Measurements from ENCODE around the gene LYRM7. TPM values are rescaled to one million over a fixed set of nuclear protein-coding genes. Genes with fewer than 3 reads are reported as not detected.
"Not testable (repeated sequence)": the region's sequence is repeated elsewhere in the genome, so short reads cannot be mapped to it uniquely, and the experiment has no call there.

The LYRM7 gene
- polyA plus RNA-seq (ENCODE audit: insufficient read length in 4 of 4), result 10 to 100 TPM; 13.3 to 18.1 (median 15.7) TPM

DNA sequence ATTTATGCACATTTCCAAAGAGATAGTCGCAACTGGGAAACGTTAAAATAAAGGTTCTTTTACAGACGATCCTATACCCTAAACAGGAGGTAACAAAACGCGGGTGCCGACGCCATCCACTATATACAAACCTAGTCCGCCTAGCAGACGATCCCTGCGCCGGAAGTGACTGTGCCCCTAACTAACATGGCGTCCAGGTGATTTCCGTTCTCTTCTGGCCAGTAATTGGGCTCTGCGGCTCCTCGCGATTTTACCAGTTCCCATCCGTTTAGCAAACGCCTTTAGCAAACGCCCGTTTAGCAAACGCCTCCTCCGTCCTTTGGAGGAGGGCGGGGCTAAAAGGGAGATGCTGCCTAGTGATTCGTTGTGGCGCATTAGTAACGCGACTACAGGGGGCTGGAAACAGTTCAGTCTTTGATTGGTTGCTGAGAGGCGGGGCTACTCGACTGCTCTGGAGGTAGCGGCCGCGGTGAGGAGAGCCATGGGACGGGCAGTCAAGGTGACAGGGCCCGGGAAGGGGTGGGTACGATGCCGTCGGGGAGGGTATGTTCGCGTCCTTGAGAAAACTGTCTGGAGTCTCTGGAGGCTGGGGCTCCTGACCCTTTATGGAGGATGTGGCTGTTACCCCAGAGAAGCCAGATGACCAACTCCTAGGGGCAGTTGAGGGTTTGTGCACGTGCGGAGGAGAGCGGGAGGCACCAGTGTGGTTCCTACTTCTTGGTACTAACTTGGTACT is at the start of gene LYRM7:
TSS of gene LYRM7 (plus strand) at position 405 of the 736 bp plus-strand sequence. CDS start at position 482, 77 bp downstream.
- peak; percentile 95 to 99 (median 98) for DNase-seq (ENCODE audit: low read depth in 4 of 4, low spot score in 3 of 4)

- not testable (repeated sequence) for DNase-seq (ENCODE audit: low read depth in 4 of 4, low spot score in 3 of 4)
Measured at GRCh38 chr5:131127244-131127643, 43.5 kb upstream of the LYRM7 start.

- no peak for DNase-seq (ENCODE audit: low read depth in 4 of 4, low spot score in 3 of 4)
Measured at GRCh38 chr5:131129306-131129705, 41.4 kb upstream of the LYRM7 start.

DNA sequence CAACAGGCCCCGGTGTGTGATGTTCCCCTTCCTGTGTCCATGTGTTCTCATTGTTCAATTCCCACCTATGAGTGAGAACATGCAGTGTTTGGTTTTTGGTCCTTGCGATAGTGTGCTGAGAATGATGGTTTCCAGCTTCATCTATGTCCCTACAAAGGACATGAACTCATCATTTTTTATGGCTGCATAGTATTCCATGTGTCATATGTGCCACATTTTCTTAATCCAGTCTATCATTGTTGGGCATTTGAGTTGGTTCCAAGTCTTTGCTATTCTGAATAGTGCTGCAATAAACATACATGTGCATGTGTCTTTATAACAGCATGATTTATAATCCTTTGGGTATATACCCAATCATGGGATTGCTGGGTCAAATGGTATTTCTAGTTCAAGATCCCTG is 37.7 kb upstream of the LYRM7 start:
- not testable (repeated sequence) for DNase-seq (ENCODE audit: low read depth in 4 of 4, low spot score in 3 of 4)

DNA sequence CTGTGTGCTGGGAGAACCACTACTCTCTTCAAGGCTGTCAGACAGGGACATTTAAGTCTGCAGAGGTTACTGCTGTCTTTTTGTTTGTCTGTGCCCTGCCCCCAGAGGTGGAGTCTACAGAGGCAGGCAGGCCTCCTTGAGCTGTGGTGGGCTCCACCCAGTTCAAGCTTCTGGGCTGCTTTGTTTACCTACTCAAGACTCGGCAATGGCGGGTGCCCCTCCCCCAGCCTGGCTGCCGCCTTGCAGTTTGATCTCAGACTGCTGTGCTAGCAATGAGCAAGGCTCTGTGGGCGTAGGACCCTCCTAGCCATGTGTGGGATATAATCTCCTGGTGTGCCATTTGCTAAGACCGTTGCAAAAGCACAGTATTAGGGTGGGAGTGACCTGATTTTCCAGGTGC is 32.3 kb upstream of the LYRM7 start:
- not testable (repeated sequence) for DNase-seq (ENCODE audit: low read depth in 4 of 4, low spot score in 3 of 4)

DNA sequence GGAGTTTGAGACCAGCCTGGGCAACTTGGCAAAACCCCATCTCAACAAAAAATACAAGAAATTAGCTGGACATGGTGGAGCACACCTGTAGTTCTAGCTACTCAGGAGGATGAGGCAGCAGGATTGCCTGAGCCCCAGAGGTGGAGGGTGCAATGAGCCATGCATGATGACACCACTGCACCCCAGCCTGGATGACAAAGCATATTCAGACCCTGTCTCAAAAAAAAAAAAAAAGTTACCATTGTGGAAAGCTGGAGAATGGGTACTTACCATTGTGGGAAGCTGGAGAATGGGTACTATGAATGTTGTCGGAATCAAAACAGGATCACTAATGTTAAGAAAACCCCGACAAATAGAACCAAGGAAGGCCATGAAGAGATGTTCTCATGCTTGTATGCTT is 31.4 kb upstream of the LYRM7 start:
- no peak for DNase-seq (ENCODE audit: low read depth in 4 of 4, low spot score in 3 of 4)

DNA sequence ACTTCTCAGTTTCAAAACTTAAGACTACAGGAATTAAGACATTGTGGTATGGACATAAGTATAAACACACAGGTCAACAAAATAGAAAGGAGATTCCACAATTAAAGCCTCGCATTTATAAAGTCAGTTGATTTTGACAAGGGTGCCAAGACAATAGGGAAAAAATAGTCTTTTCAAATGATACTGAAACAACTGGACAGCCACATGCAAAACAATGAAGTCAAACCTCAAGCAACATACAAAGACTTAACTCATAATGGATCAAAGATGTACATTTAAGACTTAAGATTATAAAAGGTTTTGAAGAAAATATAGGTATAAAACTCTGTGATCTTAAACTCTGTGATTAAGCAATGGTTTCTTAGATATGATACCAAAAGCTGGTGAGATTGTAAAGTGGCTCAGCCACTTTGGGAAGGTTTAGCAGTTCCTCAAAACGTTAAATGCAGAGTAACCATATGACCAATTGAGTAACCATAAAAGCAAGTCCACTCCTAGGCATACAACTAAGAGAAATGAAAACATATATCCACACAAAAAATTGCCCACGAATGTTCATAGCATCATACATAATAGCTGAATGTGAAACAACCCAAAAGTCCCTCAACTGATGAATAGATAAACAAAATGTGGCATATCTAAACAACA is 27.6 kb upstream of the LYRM7 start:
- DNase-seq (ENCODE audit: low read depth in 4 of 4, low spot score in 3 of 4), result no peak

- DNase-seq (ENCODE audit: low read depth in 4 of 4, low spot score in 3 of 4), result no peak
Measured at GRCh38 chr5:131147258-131147657, 23.5 kb upstream of the LYRM7 start.

DNA sequence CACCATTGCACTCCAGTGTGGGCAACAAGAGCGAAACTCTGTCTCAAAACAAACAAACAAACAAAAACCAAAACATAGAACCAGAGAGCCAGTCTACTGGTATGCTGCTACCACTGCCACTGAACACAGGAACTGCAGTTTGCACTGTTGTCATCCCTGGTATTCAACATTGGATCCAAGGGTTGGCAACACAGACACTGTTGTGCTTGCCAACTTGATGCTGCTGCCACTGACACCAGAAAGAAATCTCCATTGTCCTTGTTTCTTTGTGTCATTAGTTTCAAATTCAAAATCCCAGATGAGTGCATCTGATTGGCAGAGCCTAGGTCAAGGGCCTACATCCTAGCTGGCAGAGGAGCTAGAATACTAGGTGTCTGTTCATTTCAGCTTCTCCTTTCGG is 21.9 kb upstream of the LYRM7 start:
- no peak for DNase-seq (ENCODE audit: low read depth in 4 of 4, low spot score in 3 of 4)

DNA sequence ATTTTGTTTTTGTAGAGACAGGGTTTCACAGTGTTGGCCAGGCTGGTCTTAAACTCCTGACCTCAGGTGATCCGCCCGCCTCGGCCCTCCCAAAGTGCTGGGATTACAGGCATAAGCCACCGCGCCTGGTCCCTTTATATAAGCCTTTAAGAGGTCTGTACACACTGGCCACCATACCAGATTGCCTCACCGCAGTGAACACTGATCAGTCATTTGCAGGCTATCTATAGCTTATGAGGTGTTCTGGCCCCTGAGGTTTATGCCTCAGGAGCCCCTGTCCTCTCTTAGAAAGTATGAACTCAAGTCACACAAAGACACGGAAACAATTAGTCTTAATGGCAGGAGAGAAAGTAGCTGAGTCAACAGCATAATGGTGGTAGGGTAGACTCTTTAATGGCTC is 20.3 kb upstream of the LYRM7 start:
- DNase-seq (ENCODE audit: low read depth in 4 of 4, low spot score in 3 of 4), result no peak

DNA sequence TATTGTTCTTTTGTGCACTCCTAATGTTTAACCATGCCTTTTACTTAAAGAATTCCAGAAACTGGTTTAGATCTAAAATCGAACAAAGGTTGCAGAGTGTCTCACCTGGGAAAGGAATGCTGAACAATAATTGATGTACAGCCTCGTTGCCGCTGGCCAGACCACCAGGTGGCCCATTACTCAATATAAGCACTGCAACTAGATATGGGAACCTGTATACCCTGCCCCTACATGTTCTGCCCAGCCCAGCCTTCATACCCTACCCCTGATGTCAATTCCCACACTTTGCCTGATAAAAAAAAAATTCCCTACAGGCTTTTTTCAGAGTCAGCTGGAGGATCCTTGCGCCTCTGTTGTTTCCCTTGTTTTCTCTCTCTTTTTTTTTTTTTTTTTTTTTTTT is 19.5 kb upstream of the LYRM7 start:
- no peak for DNase-seq (ENCODE audit: low read depth in 4 of 4, low spot score in 3 of 4)

GRCh38 chr5:131156385-131156784 is 14.4 kb upstream of the LYRM7 start:
- DNase-seq (ENCODE audit: low read depth in 4 of 4, low spot score in 3 of 4), result no peak

GRCh38 chr5:131156957-131157356 is 13.8 kb upstream of the LYRM7 start:
- DNase-seq (ENCODE audit: low read depth in 4 of 4, low spot score in 3 of 4), result no peak

GRCh38 chr5:131160134-131160533 is 10.6 kb upstream of the LYRM7 start:
- DNase-seq (ENCODE audit: low read depth in 4 of 4, low spot score in 3 of 4), result no peak

DNA sequence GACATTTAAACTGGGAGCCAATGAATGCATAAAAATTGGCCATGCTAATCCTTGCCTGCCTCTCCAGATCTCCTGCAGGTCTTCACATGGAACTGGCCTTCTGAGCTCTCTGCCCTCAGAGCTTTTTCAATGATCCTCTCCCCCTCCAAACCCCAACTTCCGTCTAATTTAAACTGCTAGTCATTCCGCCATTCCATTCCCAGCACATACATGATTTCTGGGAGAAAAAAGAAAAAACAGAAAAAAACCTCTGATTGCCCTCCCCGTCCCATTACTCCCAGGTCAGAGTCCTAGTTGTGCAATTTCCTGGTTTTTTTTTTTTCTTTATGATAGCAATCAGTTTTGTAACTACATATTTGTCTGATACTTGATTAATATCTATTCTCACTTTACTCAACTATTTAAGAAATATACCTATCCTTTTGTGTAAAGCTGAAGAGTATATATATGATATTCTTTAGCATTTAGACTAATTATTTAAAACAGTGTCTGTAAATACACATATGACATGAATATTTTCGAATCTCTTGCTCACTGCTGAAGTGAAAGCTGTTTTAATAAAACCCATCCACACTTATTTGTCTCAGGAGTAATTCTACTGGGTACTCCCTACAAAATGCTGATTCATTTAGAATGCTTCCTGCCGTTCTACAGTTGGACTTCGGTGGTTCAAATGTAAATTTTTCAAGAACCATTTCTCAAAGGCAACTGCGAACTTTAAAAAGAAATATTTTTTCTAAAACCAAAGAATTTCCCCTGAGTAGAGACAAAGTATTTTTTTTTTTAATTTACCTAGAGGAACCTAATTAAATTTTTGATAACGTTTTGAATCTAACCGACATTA is 7.2 kb upstream of the LYRM7 start:
- no peak for DNase-seq (ENCODE audit: low read depth in 4 of 4, low spot score in 3 of 4)

GRCh38 chr5:131164191-131165118 is 6.3 kb upstream of the LYRM7 start:
- peak; percentile 35 to 51 (median 47) for DNase-seq (ENCODE audit: low read depth in 4 of 4, low spot score in 3 of 4)

- DNase-seq (ENCODE audit: low read depth in 4 of 4, low spot score in 3 of 4), result peak; percentile 79 to 82 (median 81)
Measured at GRCh38 chr5:131165119-131165727, 5.5 kb upstream of the LYRM7 start, which contains the start of gene HINT1. TSS of gene HINT1 (minus strand) at chr5:131165256. CDS start at chr5:131165205, 51 bp downstream.

- no peak for DNase-seq (ENCODE audit: low read depth in 4 of 4, low spot score in 3 of 4)
Measured at GRCh38 chr5:131167615-131168014, 3.1 kb upstream of the LYRM7 start.

GRCh38 chr5:131169810-131170539 is 769 bp upstream of the LYRM7 start:
- no peak for DNase-seq (ENCODE audit: low read depth in 4 of 4, low spot score in 3 of 4)

Measured in left renal pelvis (tissue), 4 donors.